Neural cell (in vitro differentiated cells): Measurements from ENCODE around the gene SLC44A4. TPM values are rescaled to one million over a fixed set of nuclear protein-coding genes. Genes with fewer than 3 reads are reported as not detected.

Source experiments
- H2AFZ ChIP-seq: fragments of 200-600, 300-800 bp; sonication (generic), shearing (Covaris generic); 2 replicates; pipeline ENCODE4 v1.6.0; 2014; ENCODE audit warnings: low read depth, mild to moderate bottlenecking, antibody characterized with exemption, low read length, moderate library complexity
- H3F3A ChIP-seq: fragments of 200-600 bp; shearing (Covaris generic); 2 replicates; pipeline ENCODE4 v1.6.1; 2016; ENCODE audit warnings: mild to moderate bottlenecking, moderate library complexity, mixed read lengths, antibody characterized with exemption, low read length; ENCODE audit not compliant: insufficient read depth, poor library complexity, severe bottlenecking
- H3K27ac ChIP-seq: fragments of 200-600, 300-800 bp; sonication (generic), shearing (Covaris generic); 2 replicates; pipeline ENCODE4 v1.5.1; 2014; ENCODE audit warnings: mild to moderate bottlenecking, low read length, moderate library complexity
- H3K27me3 ChIP-seq: fragments of 300-800, 200-600 bp; sonication (generic), shearing (Covaris generic); 2 replicates; pipeline ENCODE4 v1.6.0; 2014; ENCODE audit warnings: mild to moderate bottlenecking, low read depth, low read length, moderate library complexity; ENCODE audit not compliant: insufficient read depth
- H3K36me3 ChIP-seq: fragments of 300-800, 200-600 bp; sonication (generic), shearing (Covaris generic); 2 replicates; pipeline ENCODE4 v1.5.1; 2014; ENCODE audit warnings: mild to moderate bottlenecking, antibody characterized with exemption, low read length, moderate library complexity; ENCODE audit not compliant: insufficient read depth
- H3K4me2 ChIP-seq: fragments of 300-800, 200-600 bp; sonication (generic), shearing (Covaris generic); 2 replicates; pipeline ENCODE4 v1.6.0; 2014; ENCODE audit warnings: mild to moderate bottlenecking, low read length
- H3K4me3 ChIP-seq: fragments of 300-800, 200-600 bp; sonication (generic), shearing (Covaris generic); 2 replicates; pipeline ENCODE4 v1.5.1; 2014; ENCODE audit warnings: mild to moderate bottlenecking, low read length, moderate library complexity
- H3K79me2 ChIP-seq: fragments of 200-600 bp; shearing (Covaris generic); replicated peaks from 2 replicates; pipeline ENCODE4 v1.6.0; 2014; ENCODE audit warnings: mild to moderate bottlenecking, low read length, moderate library complexity; ENCODE audit not compliant: insufficient read depth
- H3K9ac ChIP-seq: fragments of 300-800, 200-600 bp; sonication (generic), shearing (Covaris generic); 2 replicates; pipeline ENCODE4 v1.6.1; 2016; ENCODE audit warnings: mild to moderate bottlenecking, low read length, mixed read lengths
- H3K9me2 ChIP-seq: fragments of 200-600 bp; shearing (Covaris generic); 2 replicates; pipeline ENCODE4 v1.6.1; 2016; ENCODE audit warnings: mild to moderate bottlenecking, low read length, mixed read lengths; ENCODE audit not compliant: insufficient read depth
- H3K9me3 ChIP-seq: fragments of 200-600, 300-800 bp; sonication (generic), shearing (Covaris generic); 2 replicates; pipeline ENCODE4 v1.6.1; 2016; ENCODE audit warnings: mild to moderate bottlenecking, mixed run types, low read length, moderate library complexity, mixed read lengths
- H4K20me1 ChIP-seq: fragments of 200-600 bp; shearing (Covaris generic); 2 replicates; pipeline ENCODE4 v1.6.1; 2016; ENCODE audit warnings: mild to moderate bottlenecking, mixed run types; ENCODE audit not compliant: insufficient read depth
- CTCF ChIP-seq: fragments of 450-650 bp; IDR thresholded peaks from 2 replicates; pipeline ENCODE4 v1.5.1; 2014; ENCODE audit warnings: antibody characterized with exemption, mild to moderate bottlenecking, moderate library complexity; ENCODE audit not compliant: poor library complexity, severe bottlenecking
- EP300 ChIP-seq: fragments of 450-650 bp; conservative IDR thresholded peaks from 2 replicates; pipeline ENCODE4 v1.6.1; 2014; ENCODE audit warnings: antibody characterized with exemption, mild to moderate bottlenecking, moderate library complexity; ENCODE audit not compliant: poor library complexity, severe bottlenecking
- EZH2 ChIP-seq: fragments of 200-600, 300-800 bp; shearing (Covaris generic), sonication (generic); IDR thresholded peaks from 2 replicates; pipeline ENCODE4 v1.6.1; 2014; ENCODE audit warnings: antibody characterized with exemption, low read length, borderline replicate concordance, mild to moderate bottlenecking; ENCODE audit not compliant: insufficient read depth, poor library complexity, severe bottlenecking
- MXI1 ChIP-seq: fragments of 450-650 bp; conservative IDR thresholded peaks from 2 replicates; pipeline ENCODE4 v1.6.1; 2014; ENCODE audit warnings: antibody characterized with exemption, mild to moderate bottlenecking; ENCODE audit not compliant: poor library complexity, severe bottlenecking
- POLR2AphosphoS5 ChIP-seq: IDR thresholded peaks from 2 replicates; pipeline ENCODE4 v1.6.1; 2012
- RAD21 ChIP-seq: fragments of 450-650 bp; conservative IDR thresholded peaks from 2 replicates; pipeline ENCODE4 v1.6.1; 2014; ENCODE audit warnings: antibody characterized with exemption, mild to moderate bottlenecking, moderate library complexity
- REST ChIP-seq: IDR thresholded peaks from 2 replicates; pipeline ENCODE4 v1.6.1; 2012; ENCODE audit warnings: borderline replicate concordance
- SMC3 ChIP-seq: fragments of 450-650 bp; conservative IDR thresholded peaks from 2 replicates; pipeline ENCODE4 v1.6.1; 2014; ENCODE audit warnings: antibody characterized with exemption, mild to moderate bottlenecking, moderate library complexity; ENCODE audit not compliant: poor library complexity
- TAF1 ChIP-seq: IDR thresholded peaks from 2 replicates; pipeline ENCODE4 v1.6.1; 2012; ENCODE audit warnings: low read depth
- polyA plus RNA-seq: library from polyadenylated mRNA; depleted of rRNA; stranded (reverse); fragments of >200 nt; gene quantifications from 2 replicates; pipeline ENCODE4 v1.2.3, GENCODE V29; 2014

The SLC44A4 gene
- polyA plus RNA-seq, 1 donor from 2014 or later = 0.09 TPM

GRCh38 chr6:31892821-31893220 is 14.0 kb upstream of the SLC44A4 start:
- no peak overlapping the region for H3K9ac ChIP-seq
- no peak overlapping the region for H2AFZ ChIP-seq
- no peaks in the 10 kb centered on the region for H3K9me3 ChIP-seq
- no peaks in the 10 kb centered on the region for H3K27me3 ChIP-seq
- TF ChIP-seq EP300 (no peak), TAF1 (no peak), MXI1 (no peak), CTCF (no peak), REST (no peak), POLR2AphosphoS5 (no peak), EZH2 (no peak), RAD21 (no peak), SMC3 (no peak)
- H4K20me1 ChIP-seq = no peaks in the 10 kb centered on the region
- H3K4me3 ChIP-seq = no peak overlapping the region
- H3K36me3 ChIP-seq = peaks cover 6% of the 10 kb centered on the region
- no peak overlapping the region for H3K4me2 ChIP-seq
- no peaks in the 10 kb centered on the region for H3F3A ChIP-seq
- peaks cover 21% of the 10 kb centered on the region for H3K79me2 ChIP-seq
- no peaks in the 10 kb centered on the region for H3K9me2 ChIP-seq
- H3K27ac ChIP-seq = no peak overlapping the region

- TF ChIP-seq RAD21 = no peak
- Histone ChIP-seq H3K9ac (no peak overlapping the region), H3K4me2 (no peak overlapping the region), H3K4me3 (no peak overlapping the region), H3K9me3 (no peaks in the 10 kb centered on the region), H3K36me3 (no peaks in the 10 kb centered on the region), H3K9me2 (no peaks in the 10 kb centered on the region), H3F3A (no peaks in the 10 kb centered on the region), H3K27ac (no peak overlapping the region), H4K20me1 (no peaks in the 10 kb centered on the region), H3K27me3 (no peaks in the 10 kb centered on the region), H3K79me2 (no peaks in the 10 kb centered on the region), H2AFZ (no peak overlapping the region)
These were observed 10.7 kb upstream of the SLC44A4 start for GRCh38 chr6:31889331-31889972.
